ENCODE data around the gene TRAPPC14. TPM values are rescaled to one million over a fixed set of nuclear protein-coding genes. Genes with fewer than 3 reads are reported as not detected.

TRAPPC14 gene
- total and polyA plus RNA-seq, 10 of the 15 experiments (the other 5 are each of a cell fraction or from before 2014, with no cell fraction given) = 0.21 to 24.7 (median 7.5) TPM

- H3K27ac ChIP-seq (ENCODE audit: control insufficient read depth, insufficient read depth) = no peak overlapping the region
- 14% methylated on average over 12 of the region's 14 CpGs for WGBS (ENCODE audit: insufficient coverage, insufficient replicate concordance, low lambda C conversion rate, missing lambda C conversion rate)
- no TSS peak for BruUV-seq (replicated peaks)
- H3K9me3 ChIP-seq (replicated peaks; ENCODE audit: control insufficient read depth, insufficient read depth, low read length) = no peaks in the 10 kb centered on the region
- SMC1A ChIA-PET (ENCODE audit: uncharacterized antibody, unreplicated experiment) = interaction anchor here (1.1 to 2.0 kb wide), 6 partner anchors 13 to 54 kb away, joined by 3 to 7 read pairs (median 4); partner anchors contain the start of gene LAMTOR4
- TF ChIP-seq USF2 (IDR thresholded peaks at IDR 0.05; ENCODE audit: borderline replicate concordance, low read depth, low read length) = no peak
- in situ Hi-C loops (cut with MboI) (no loop called here), intact Hi-C loops (cut with micrococcal nuclease; ENCODE audit: unreplicated experiment) (no loop called here)
- peak overlapping the region; percentile 66 for H3K4me2 ChIP-seq (ENCODE audit: control insufficient read depth, insufficient read depth)
- CTCF ChIA-PET = interaction anchor here (0.9 to 2.1 kb wide), 9 partner anchors 8 to 54 kb away, joined by 3 to 8 read pairs (median 5); partner anchors contain the start of genes LAMTOR4 and TRAPPC14
- H4K20me1 ChIP-seq (ENCODE audit: control insufficient read depth, insufficient read depth) = no peaks in the 10 kb centered on the region
- ATAC-seq (peak; percentile 14; the same call in 1 of the 3 replicates), FAIRE-seq (peak; percentile 38), DNase-seq (ENCODE audit: low read depth, low spot score) (no peak)
- RAD21 ChIA-PET (ENCODE audit: unreplicated experiment) = interaction anchor here (0.8 to 1.9 kb wide), 10 partner anchors 10 to 241 kb away, joined by 3 to 7 read pairs (median 4); partner anchors contain the start of genes GPC2, LAMTOR4 and STAG3
- peak overlapping the region; percentile 60 for H3K4me3 ChIP-seq
- peak overlapping the region; percentile 41; the same call in 1 of the 2 replicates for H3K9ac ChIP-seq (ENCODE audit: control insufficient read depth, insufficient read depth, low read length)
- peaks cover 4 to 6% of the 10 kb centered on the region in 2 experiments; a peak in 3 of 4 replicates for H3K27me3 ChIP-seq (replicated peaks in 1 of 2; ENCODE audit: control insufficient read depth in 2 of 2, insufficient read depth in 2 of 2, low read length in 1 of 2)
- peak overlapping the region; percentile 39 for H2AFZ ChIP-seq (ENCODE audit: control insufficient read depth, low read depth, low read length)
- H3K36me3 ChIP-seq (ENCODE audit: control insufficient read depth in 2 of 2, insufficient read depth in 2 of 2, low read length in 1 of 2) = no peaks in the 10 kb centered on the region
- POLR2A ChIA-PET = interaction anchor here (0.6 to 3.3 kb wide), 8 partner anchors 10 to 67 kb away, joined by 3 to 11 read pairs (median 3); partner anchors contain the start of genes GPC2, LAMTOR4 and STAG3
- peaks cover 49% of the 10 kb centered on the region for H3K4me1 ChIP-seq (ENCODE audit: control insufficient read depth, insufficient read depth, low read length)
- no peaks in the 10 kb centered on the region for H3K79me2 ChIP-seq (ENCODE audit: control insufficient read depth, insufficient read depth, low read length)
Observed at GRCh38 chr7:100166970-100167911, 8.7 kb upstream of the TRAPPC14 start.

Data from GM12878 (cell line).